Esophagus muscularis mucosa (tissue), 4 donors: ENCODE data around the gene DLG1. TPM values are rescaled to one million over a fixed set of nuclear protein-coding genes. Genes with fewer than 3 reads are reported as not detected.

ENCODE experiments used
- DNase-seq: peaks from one replicate; pipeline ENCODE4 v3.0.0-alpha.2; 2017; ENCODE audit errors: extremely low spot score
- H3K27ac ChIP-seq, 4 donors: fragments of 200-600 bp; sonication (generic); replicated peaks in 1 of 4; 1 replicate in 3 of 4; 2 replicates in 1 of 4; pipeline ENCODE4 v1.5.1; 2016 to 2019; ENCODE audit warnings: mild to moderate bottlenecking in 1 of 4
- H3K27me3 ChIP-seq, 4 donors: fragments of 200-600 bp; sonication (generic); one replicate each; pipeline versions ENCODE4 v1.5.1 to v1.6.0; 2016 to 2019
- H3K36me3 ChIP-seq, 4 donors: fragments of 200-600 bp; sonication (generic); one replicate each; pipeline ENCODE4 v1.5.1; 2016 to 2019
- H3K4me1 ChIP-seq, 4 donors: fragments of 200-600 bp; sonication (generic); one replicate each; pipeline ENCODE4 v1.5.1; 2016 to 2019
- H3K4me3 ChIP-seq, 4 donors: fragments of 200-600 bp; sonication (generic); 1 replicate in 2 of 4; 2 replicates in 2 of 4; pipeline ENCODE4 v1.5.1; 2016 to 2019; ENCODE audit warnings: mild to moderate bottlenecking in 4 of 4, moderate library complexity in 1 of 4
- H3K9me3 ChIP-seq, 4 donors: fragments of 200-600 bp; sonication (generic); 1 replicate in 3 of 4; 2 replicates in 1 of 4; pipeline ENCODE4 v1.5.1; 2016 to 2019
- EP300 ChIP-seq: sonication (generic); formaldehyde crosslinking; IDR thresholded peaks from one replicate; pipeline ENCODE4 v1.6.1; 2017; ENCODE audit warnings: antibody characterized with exemption
- POLR2A ChIP-seq: fragments of 450-650 bp; IDR thresholded peaks from one replicate; pipeline ENCODE4 v1.6.1; 2017; ENCODE audit warnings: antibody characterized with exemption, moderate library complexity, mild to moderate bottlenecking, low read depth
- POLR2AphosphoS5 ChIP-seq, 2 donors: sonication (generic); formaldehyde crosslinking; IDR thresholded peaks; one replicate each; pipeline ENCODE4 v1.6.1; 2017; ENCODE audit warnings: antibody characterized with exemption in 2 of 2
- WGBS: methylation state at CpG from one replicate; pipeline ENCODE4 v1.1.5; 2018; 5-methylcytosine and 5-hydroxymethylcytosine counted together
- intact Hi-C: fragments of 100-400 bp; cut with DNase I; formaldehyde crosslinking; loops from one replicate; pipeline ENCODE4 v1.15.1; 2023
- total RNA-seq, 4 donors: library from RNA; depleted of rRNA; stranded (reverse); fragments of >200 nt; gene quantifications; one replicate each; pipeline versions ENCODE4 v1.1.0 to v1.2.1, GENCODE V29; 2016
- TF ChIP-seq, protein P1 (sequence below), 3 experiments: fragments of 200-600 bp in 2 of 3; fragments of 450-650 bp in 1 of 3; sonication (generic) in 2 of 3; IDR thresholded peaks; one replicate each; pipeline ENCODE4 v1.5.1; 2017 to 2019; ENCODE audit warnings: antibody characterized with exemption in 3 of 3, mild to moderate bottlenecking in 2 of 3, moderate library complexity in 1 of 3

The DLG1 gene
- total RNA-seq, 4 donors from 2014 or later = 56.8 to 73.1 (median 69.1) TPM

GRCh38 chr3:197226179-197226578 is 72.2 kb downstream of the DLG1 start:
- H3K4me3 ChIP-seq = no peak overlapping the region
- intact Hi-C loops = no loop called here
- TF ChIP-seq POLR2AphosphoS5 (IDR thresholded peaks at IDR 0.05) (no peak), EP300 (no peak), POLR2A (no peak)
- TF ChIP-seq, protein P1, sequence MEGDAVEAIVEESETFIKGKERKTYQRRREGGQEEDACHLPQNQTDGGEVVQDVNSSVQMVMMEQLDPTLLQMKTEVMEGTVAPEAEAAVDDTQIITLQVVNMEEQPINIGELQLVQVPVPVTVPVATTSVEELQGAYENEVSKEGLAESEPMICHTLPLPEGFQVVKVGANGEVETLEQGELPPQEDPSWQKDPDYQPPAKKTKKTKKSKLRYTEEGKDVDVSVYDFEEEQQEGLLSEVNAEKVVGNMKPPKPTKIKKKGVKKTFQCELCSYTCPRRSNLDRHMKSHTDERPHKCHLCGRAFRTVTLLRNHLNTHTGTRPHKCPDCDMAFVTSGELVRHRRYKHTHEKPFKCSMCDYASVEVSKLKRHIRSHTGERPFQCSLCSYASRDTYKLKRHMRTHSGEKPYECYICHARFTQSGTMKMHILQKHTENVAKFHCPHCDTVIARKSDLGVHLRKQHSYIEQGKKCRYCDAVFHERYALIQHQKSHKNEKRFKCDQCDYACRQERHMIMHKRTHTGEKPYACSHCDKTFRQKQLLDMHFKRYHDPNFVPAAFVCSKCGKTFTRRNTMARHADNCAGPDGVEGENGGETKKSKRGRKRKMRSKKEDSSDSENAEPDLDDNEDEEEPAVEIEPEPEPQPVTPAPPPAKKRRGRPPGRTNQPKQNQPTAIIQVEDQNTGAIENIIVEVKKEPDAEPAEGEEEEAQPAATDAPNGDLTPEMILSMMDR (IDR thresholded peaks at IDR 0.05) = no peak

GRCh38 chr3:197225579-197225978 is 72.8 kb downstream of the DLG1 start:
- DNase-seq = no peak

More at GRCh38 chr3:197226179-197226578, 72.2 kb downstream of the DLG1 start:
- no peak for DNase-seq
- Histone ChIP-seq H3K9me3 (no peaks in the 10 kb centered on the region), H3K27me3 (no peaks in the 10 kb centered on the region), H3K27ac (no peak overlapping the region), H3K4me1 (peaks cover 15 to 42% (median 24%) of the 10 kb centered on the region in 4 donors), H3K36me3 (no peaks in the 10 kb centered on the region)
- WGBS = 49% methylated on average over 3 of the region's 3 CpGs

GRCh38 chr3:197224034-197224444 is 74.4 kb downstream of the DLG1 start:
- no peak overlapping the region for H3K27ac ChIP-seq
- no peaks in the 10 kb centered on the region for H3K9me3 ChIP-seq
- TF ChIP-seq, protein P1 (IDR thresholded peaks at IDR 0.05) = peak; percentile 42 to 52 (median 50)
- TF ChIP-seq POLR2AphosphoS5 (IDR thresholded peaks at IDR 0.05) = no peak
- TF ChIP-seq EP300 = no peak
- TF ChIP-seq POLR2A = no peak
- no peak overlapping the region for H3K4me3 ChIP-seq
- no peaks in the 10 kb centered on the region for H3K36me3 ChIP-seq
- H3K4me1 ChIP-seq = peaks cover 15 to 42% (median 24%) of the 10 kb centered on the region in 4 donors
- no peaks in the 10 kb centered on the region for H3K27me3 ChIP-seq
- intact Hi-C loops = no loop called here
- DNase-seq = no peak

More at GRCh38 chr3:197225579-197225978, 72.8 kb downstream of the DLG1 start:
- H3K4me1 ChIP-seq = peaks cover 15 to 42% (median 24%) of the 10 kb centered on the region in 4 donors
- no peak for TF ChIP-seq EP300
- TF ChIP-seq, protein P1 (IDR thresholded peaks at IDR 0.05) = no peak
- TF ChIP-seq POLR2AphosphoS5 (IDR thresholded peaks at IDR 0.05) = no peak
- no peak for TF ChIP-seq POLR2A
- no peaks in the 10 kb centered on the region for H3K9me3 ChIP-seq
- no peak overlapping the region for H3K4me3 ChIP-seq
- intact Hi-C loops = no loop called here
- no peaks in the 10 kb centered on the region for H3K36me3 ChIP-seq
- 71% methylated on average over 1 of the region's 1 CpG for WGBS
- no peak overlapping the region for H3K27ac ChIP-seq
- no peaks in the 10 kb centered on the region for H3K27me3 ChIP-seq

- Histone ChIP-seq H3K27ac (no peak overlapping the region), H3K4me1 (peaks cover 16 to 40% (median 22%) of the 10 kb centered on the region in 4 donors), H3K9me3 (no peaks in the 10 kb centered on the region), H3K4me3 (no peak overlapping the region), H3K36me3 (no peaks in the 10 kb centered on the region), H3K27me3 (no peaks in the 10 kb centered on the region)
- intact Hi-C loops = no loop called here
- TF ChIP-seq, protein P1 (IDR thresholded peaks at IDR 0.05) = no peak
- TF ChIP-seq EP300 (no peak), POLR2A (no peak)
- no peak for DNase-seq
- 39% methylated on average over 5 of the region's 5 CpGs for WGBS
These were observed 75.5 kb downstream of the DLG1 start for GRCh38 chr3:197222937-197223370.

DNA sequence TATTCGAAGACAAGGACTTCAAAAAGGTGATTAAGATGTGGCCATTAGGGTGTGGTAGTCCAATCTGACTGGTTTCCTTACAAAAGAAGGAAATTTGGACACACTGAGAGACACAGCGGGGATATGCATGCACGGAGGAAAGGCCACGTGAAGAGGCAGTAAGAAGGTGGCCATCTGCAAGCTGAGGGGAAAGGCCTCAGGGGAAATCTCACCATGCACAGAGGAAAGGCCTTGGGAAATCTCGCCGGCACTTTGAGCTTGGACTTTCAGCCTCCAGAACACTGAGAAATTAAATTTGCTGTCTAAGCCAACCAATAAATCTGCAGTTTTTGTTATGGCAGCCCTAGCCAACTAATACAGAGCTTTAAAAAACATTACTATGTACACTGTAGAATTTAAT is 78.8 kb downstream of the DLG1 start:
- TF ChIP-seq EP300 = no peak
- H3K4me3 ChIP-seq = no peak overlapping the region
- intact Hi-C loops = no loop called here
- H3K27me3 ChIP-seq = no peaks in the 10 kb centered on the region
- no peaks in the 10 kb centered on the region for H3K36me3 ChIP-seq
- 96% methylated on average over 6 of the region's 6 CpGs for WGBS
- H3K9me3 ChIP-seq = no peaks in the 10 kb centered on the region
- no peak for DNase-seq
- peaks cover 10 to 43% (median 36%) of the 10 kb centered on the region in 4 donors for H3K4me1 ChIP-seq
- no peak overlapping the region for H3K27ac ChIP-seq
